Neural progenitor cell (in vitro differentiated cells): ENCODE data around the gene TTC8.

Experiments used
- EZH2 ChIP-seq: fragments of 200-600 bp; sonication (generic); IDR thresholded peaks from 2 replicates; pipeline ENCODE4 v1.6.1; 2017; ENCODE audit warnings: antibody characterized with exemption, mild to moderate bottlenecking, moderate library complexity
- TF ChIP-seq, protein P1 (sequence below): fragments of 200-600 bp; sonication (generic); IDR thresholded peaks from 2 replicates; pipeline ENCODE4 v1.5.1; 2017; ENCODE audit warnings: antibody characterized with exemption, mild to moderate bottlenecking

GRCh38 chr14:88829188-88829587 lies 4.7 kb downstream of the TTC8 start:
- TF ChIP-seq, protein P1, sequence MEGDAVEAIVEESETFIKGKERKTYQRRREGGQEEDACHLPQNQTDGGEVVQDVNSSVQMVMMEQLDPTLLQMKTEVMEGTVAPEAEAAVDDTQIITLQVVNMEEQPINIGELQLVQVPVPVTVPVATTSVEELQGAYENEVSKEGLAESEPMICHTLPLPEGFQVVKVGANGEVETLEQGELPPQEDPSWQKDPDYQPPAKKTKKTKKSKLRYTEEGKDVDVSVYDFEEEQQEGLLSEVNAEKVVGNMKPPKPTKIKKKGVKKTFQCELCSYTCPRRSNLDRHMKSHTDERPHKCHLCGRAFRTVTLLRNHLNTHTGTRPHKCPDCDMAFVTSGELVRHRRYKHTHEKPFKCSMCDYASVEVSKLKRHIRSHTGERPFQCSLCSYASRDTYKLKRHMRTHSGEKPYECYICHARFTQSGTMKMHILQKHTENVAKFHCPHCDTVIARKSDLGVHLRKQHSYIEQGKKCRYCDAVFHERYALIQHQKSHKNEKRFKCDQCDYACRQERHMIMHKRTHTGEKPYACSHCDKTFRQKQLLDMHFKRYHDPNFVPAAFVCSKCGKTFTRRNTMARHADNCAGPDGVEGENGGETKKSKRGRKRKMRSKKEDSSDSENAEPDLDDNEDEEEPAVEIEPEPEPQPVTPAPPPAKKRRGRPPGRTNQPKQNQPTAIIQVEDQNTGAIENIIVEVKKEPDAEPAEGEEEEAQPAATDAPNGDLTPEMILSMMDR, result no peak
- TF ChIP-seq EZH2, result no peak
